HepG2 (cell line): ENCODE measurements around the gene BORCS5. TPM values are rescaled to one million over a fixed set of nuclear protein-coding genes. Genes with fewer than 3 reads are reported as not detected.

Experiments
- ARID4A ChIP-seq: sonication (generic); formaldehyde crosslinking; IDR thresholded peaks from 2 replicates; pipeline ENCODE4 v1.5.0; 2020; ENCODE audit warnings: mild to moderate bottlenecking, missing genetic modification reagents, borderline replicate concordance
- ARID5B ChIP-seq: IDR thresholded peaks from 2 replicates; pipeline ENCODE4 v1.4.0; 2020; ENCODE audit warnings: mild to moderate bottlenecking, missing genetic modification reagents
- FOXC1 ChIP-seq: sonication (generic); formaldehyde crosslinking; IDR thresholded peaks from 2 replicates; pipeline ENCODE4 v1.8.0; 2022; ENCODE audit warnings: mild to moderate bottlenecking, missing genetic modification reagents, borderline replicate concordance
- FOXK2 ChIP-seq: fragments of 450-650 bp; IDR thresholded peaks from 2 replicates; pipeline ENCODE4 v1.6.1; 2016
- HIVEP1 ChIP-seq: sonication (generic); formaldehyde crosslinking; IDR thresholded peaks from 2 replicates; pipeline ENCODE4 v1.4.0; 2020; ENCODE audit warnings: mild to moderate bottlenecking, missing genetic modification reagents
- MIXL1 ChIP-seq: IDR thresholded peaks from 2 replicates; pipeline ENCODE4 v1.6.1; 2016
- MXD3 ChIP-seq: IDR thresholded peaks from 2 replicates; pipeline ENCODE4 v1.6.1; 2016; ENCODE audit warnings: mild to moderate bottlenecking, missing biosample characterization, missing genetic modification reagents
- MXI1 ChIP-seq: IDR thresholded peaks from 3 replicates; pipeline ENCODE4 v1.6.1; 2012; ENCODE audit warnings: low read depth, low read length, inconsistent platforms, borderline replicate concordance
- PRMT3 ChIP-seq: sonication (generic); formaldehyde crosslinking; IDR thresholded peaks from 2 replicates; pipeline ENCODE4 v1.8.1; 2022; ENCODE audit warnings: low read depth, mild to moderate bottlenecking, moderate library complexity, missing genetic modification reagents, borderline replicate concordance
- SMC3 ChIP-seq: IDR thresholded peaks from 2 replicates; pipeline ENCODE4 v1.6.1; 2011; ENCODE audit warnings: low read length, improper control_type of control experiment
- SP140L ChIP-seq: sonication (generic); formaldehyde crosslinking; IDR thresholded peaks from 2 replicates; pipeline ENCODE4 v1.4.0; 2020; ENCODE audit warnings: missing genetic modification reagents, borderline replicate concordance
- ZBTB38 ChIP-seq: sonication (generic); formaldehyde crosslinking; IDR thresholded peaks from 2 replicates; pipeline ENCODE4 v1.5.1; 2020; ENCODE audit warnings: mild to moderate bottlenecking, missing genetic modification reagents
- ZFP41 ChIP-seq: sonication (generic); formaldehyde crosslinking; IDR thresholded peaks from 2 replicates; pipeline ENCODE4 v1.4.0; 2020; ENCODE audit warnings: mild to moderate bottlenecking, missing genetic modification reagents, borderline replicate concordance
- ZNF18 ChIP-seq: sonication (generic); formaldehyde crosslinking; IDR thresholded peaks from 2 replicates; pipeline ENCODE4 v1.8.0; 2022; ENCODE audit warnings: mild to moderate bottlenecking, missing genetic modification reagents; ENCODE audit not compliant: insufficient replicate concordance
- ZNF207 ChIP-seq: fragments of 450-650 bp; IDR thresholded peaks from 2 replicates; pipeline ENCODE4 v1.6.1; 2016; ENCODE audit warnings: antibody characterized with exemption, borderline replicate concordance
- ZNF446 ChIP-seq: sonication (generic); formaldehyde crosslinking; IDR thresholded peaks from 2 replicates; pipeline ENCODE4 v1.5.0; 2020; ENCODE audit warnings: mild to moderate bottlenecking, missing genetic modification reagents
- ZZZ3 ChIP-seq: sonication (generic); formaldehyde crosslinking; IDR thresholded peaks from 2 replicates; pipeline ENCODE4 v1.4.0; 2020; ENCODE audit warnings: missing genetic modification reagents, mild to moderate bottlenecking, borderline replicate concordance
- polyA plus RNA-seq, 8 experiments: library from polyadenylated mRNA; depleted of rRNA in 3 of 8; stranded (reverse) in 7 of 8; unstranded in 1 of 8; fragments of >200 nt; fragmentation: Illumina TruSeq in 4 of 8; extraction: Trizol in 4 of 8; gene quantifications; 2 replicates each; pipeline versions ENCODE4 v1.2.1 to v1.2.3, GENCODE V29; 2011 to 2016; ENCODE audit warnings: low read depth in 4 of 8, missing spikeins in 1 of 8, mixed read lengths in 1 of 8; ENCODE audit not compliant: insufficient read depth in 1 of 8
- total RNA-seq, 5 experiments: library from RNA; depleted of rRNA; stranded (reverse); fragments of >200 nt; fragmentation: Illumina TruSeq; extraction: Trizol; gene quantifications; 2 replicates each; pipeline ENCODE4 v1.2.3, GENCODE V29; 2016; ENCODE audit warnings: low read depth in 1 of 5
- TF ChIP-seq, protein P1 (sequence below): sonication (generic); formaldehyde crosslinking; IDR thresholded peaks from 2 replicates; pipeline ENCODE4 v1.8.1; 2023; ENCODE audit warnings: mild to moderate bottlenecking, missing genetic modification reagents, borderline replicate concordance

The BORCS5 gene
- total and polyA plus RNA-seq, 2 of the 13 experiments (the other 11 are each of a cell fraction or from before 2014, with no cell fraction given), result 3.9 to 4.7 TPM

- no peak for TF ChIP-seq ARID4A (CRISPR knock-in tag)
- no peak for TF ChIP-seq ZZZ3
- no peak for TF ChIP-seq HIVEP1 (CRISPR knock-in tag)
- peak; percentile 70 for TF ChIP-seq ARID5B (CRISPR knock-in tag)
- no peak for TF ChIP-seq ZNF18 (CRISPR knock-in tag)
- TF ChIP-seq, protein P1, sequence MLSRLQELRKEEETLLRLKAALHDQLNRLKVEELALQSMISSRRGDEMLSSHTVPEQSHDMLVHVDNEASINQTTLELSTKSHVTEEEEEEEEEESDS (CRISPR knock-in tag), result no peak
- TF ChIP-seq MIXL1 (CRISPR knock-in tag), result peak; percentile 75
- no peak for TF ChIP-seq FOXK2
- no peak for TF ChIP-seq MXD3
- no peak for TF ChIP-seq FOXC1
- TF ChIP-seq SMC3, result no peak
- TF ChIP-seq ZNF446 (CRISPR knock-in tag), result no peak
- TF ChIP-seq PRMT3 (CRISPR knock-in tag), result no peak
- TF ChIP-seq MXI1, result no peak; the same call in 2 of the 3 replicates
- peak; percentile 78 for TF ChIP-seq ZBTB38 (CRISPR knock-in tag)
- no peak for TF ChIP-seq SP140L (CRISPR knock-in tag)
- no peak for TF ChIP-seq ZFP41 (CRISPR knock-in tag)
- no peak for TF ChIP-seq ZNF207
Measured at GRCh38 chr12:12384571-12385340, 27.9 kb downstream of the BORCS5 start (continued).
